HepG2 (cell line): Measurements from ENCODE around the gene IGFLR1. TPM values are rescaled to one million over a fixed set of nuclear protein-coding genes. Genes with fewer than 3 reads are reported as not detected.
A peak's percentile ranks its signal among the peaks of the same experiment; 100 is the strongest.

Source experiments
- ARHGAP35 ChIP-seq: sonication (generic); formaldehyde crosslinking; IDR thresholded peaks from 2 replicates; pipeline ENCODE4 v1.9.0; 2022; ENCODE audit warnings: mild to moderate bottlenecking, inconsistent platforms, moderate library complexity, missing genetic modification reagents, borderline replicate concordance
- BORCS8-MEF2B ChIP-seq: sonication (generic); formaldehyde crosslinking; IDR thresholded peaks from 2 replicates; pipeline ENCODE4 v1.8.0; 2022; ENCODE audit warnings: mild to moderate bottlenecking, missing genetic modification reagents
- CBX2 ChIP-seq, 2 experiments: fragments of 200-600 bp in 1 of 2; sonication (generic); formaldehyde crosslinking in 1 of 2; IDR thresholded peaks; 2 replicates each; pipeline versions ENCODE4 v1.7.0 to v1.8.1; 2018 to 2022; ENCODE audit warnings: low read depth in 2 of 2, low read length in 1 of 2, mild to moderate bottlenecking in 1 of 2, missing genetic modification reagents in 1 of 2
- FOXO4 ChIP-seq: sonication (generic); formaldehyde crosslinking; conservative IDR thresholded peaks from 2 replicates; pipeline ENCODE4 v1.8.1; 2023; ENCODE audit warnings: missing genetic modification reagents
- JARID2 ChIP-seq: sonication (generic); formaldehyde crosslinking; IDR thresholded peaks from 2 replicates; pipeline ENCODE4 v1.8.1; 2023; ENCODE audit warnings: missing genetic modification reagents, inconsistent platforms; ENCODE audit not compliant: insufficient replicate concordance
- JUND ChIP-seq: sonication (generic); formaldehyde crosslinking; IDR thresholded peaks from 2 replicates; pipeline ENCODE4 v1.8.0; 2022; ENCODE audit warnings: mild to moderate bottlenecking, missing genetic modification reagents
- MIXL1 ChIP-seq: IDR thresholded peaks from 2 replicates; pipeline ENCODE4 v1.6.1; 2016
- NCOA2 ChIP-seq: sonication (generic); formaldehyde crosslinking; IDR thresholded peaks from 2 replicates; pipeline ENCODE4 v1.8.0; 2022; ENCODE audit warnings: inconsistent platforms
- NCOR1 ChIP-seq: fragments of 200-600 bp; sonication (generic); IDR thresholded peaks from 2 replicates; pipeline ENCODE4 v1.7.0; 2017; ENCODE audit warnings: antibody characterized with exemption, low read length, borderline replicate concordance
- NFE2 ChIP-seq: sonication (generic); formaldehyde crosslinking; IDR thresholded peaks from 2 replicates; pipeline ENCODE4 v1.4.0; 2020; ENCODE audit warnings: missing genetic modification reagents
- NFKBIZ ChIP-seq: IDR thresholded peaks from 2 replicates; pipeline ENCODE4 v1.6.1; 2018; ENCODE audit warnings: missing genetic modification reagents, missing compliant biosample characterization
- NFRKB ChIP-seq: fragments of 450-650 bp; IDR thresholded peaks from 2 replicates; pipeline ENCODE4 v1.6.1; 2017
- ZBTB8A ChIP-seq: sonication (generic); formaldehyde crosslinking; IDR thresholded peaks from 2 replicates; pipeline ENCODE4 v1.4.0; 2020; ENCODE audit warnings: mild to moderate bottlenecking, low read depth, missing genetic modification reagents, borderline replicate concordance
- ZNF263 ChIP-seq: sonication (generic); formaldehyde crosslinking; IDR thresholded peaks from 2 replicates; pipeline ENCODE4 v1.4.0; 2020; ENCODE audit warnings: missing genetic modification reagents
- ZNF652 ChIP-seq: IDR thresholded peaks from 2 replicates; pipeline ENCODE4 v1.6.1; 2016; ENCODE audit warnings: low read depth, borderline replicate concordance
- ZNF891 ChIP-seq: sonication (generic); formaldehyde crosslinking; IDR thresholded peaks from 2 replicates; pipeline ENCODE4 v1.5.0; 2020; ENCODE audit warnings: mild to moderate bottlenecking, missing genetic modification reagents
- ZSCAN21 ChIP-seq: sonication (generic); formaldehyde crosslinking; IDR thresholded peaks from 2 replicates; pipeline ENCODE4 v1.8.0; 2022; ENCODE audit warnings: mild to moderate bottlenecking, missing genetic modification reagents, moderate library complexity, borderline replicate concordance
- polyA plus RNA-seq, 8 experiments: library from polyadenylated mRNA; depleted of rRNA in 3 of 8; stranded (reverse) in 7 of 8; unstranded in 1 of 8; fragments of >200 nt; fragmentation: Illumina TruSeq in 4 of 8; extraction: Trizol in 4 of 8; gene quantifications; 2 replicates each; pipeline versions ENCODE4 v1.2.1 to v1.2.3, GENCODE V29; 2011 to 2016; ENCODE audit warnings: low read depth in 4 of 8, missing spikeins in 1 of 8, mixed read lengths in 1 of 8; ENCODE audit not compliant: insufficient read depth in 1 of 8
- total RNA-seq, 5 experiments: library from RNA; depleted of rRNA; stranded (reverse); fragments of >200 nt; fragmentation: Illumina TruSeq; extraction: Trizol; gene quantifications; 2 replicates each; pipeline ENCODE4 v1.2.3, GENCODE V29; 2016; ENCODE audit warnings: low read depth in 1 of 5
- TF ChIP-seq, protein P1 (sequence below): IDR thresholded peaks from 2 replicates; pipeline ENCODE4 v1.6.1; 2012; ENCODE audit warnings: inconsistent platforms
- TF ChIP-seq, protein P2 (sequence below): sonication (generic); formaldehyde crosslinking; IDR thresholded peaks from 2 replicates; pipeline ENCODE4 v1.8.0; 2022; ENCODE audit warnings: missing genetic modification reagents, low read depth, mild to moderate bottlenecking, borderline replicate concordance
- TF ChIP-seq, protein P3 (sequence below): sonication (generic); formaldehyde crosslinking; IDR thresholded peaks from 2 replicates; pipeline ENCODE4 v1.8.0; 2022; ENCODE audit warnings: low read depth, missing genetic modification reagents
- TF ChIP-seq, protein P4 (sequence below): IDR thresholded peaks from 2 replicates; pipeline ENCODE4 v1.6.1; 2016
- TF ChIP-seq, protein P5 (sequence below): sonication (generic); formaldehyde crosslinking; IDR thresholded peaks from 2 replicates; pipeline ENCODE4 v1.4.0; 2020; ENCODE audit warnings: missing genetic modification reagents, borderline replicate concordance

The IGFLR1 gene
- total and polyA plus RNA-seq, 2 of the 13 experiments (the other 11 are each of a cell fraction or from before 2014, with no cell fraction given): 5.4 to 8.9 TPM

DNA sequence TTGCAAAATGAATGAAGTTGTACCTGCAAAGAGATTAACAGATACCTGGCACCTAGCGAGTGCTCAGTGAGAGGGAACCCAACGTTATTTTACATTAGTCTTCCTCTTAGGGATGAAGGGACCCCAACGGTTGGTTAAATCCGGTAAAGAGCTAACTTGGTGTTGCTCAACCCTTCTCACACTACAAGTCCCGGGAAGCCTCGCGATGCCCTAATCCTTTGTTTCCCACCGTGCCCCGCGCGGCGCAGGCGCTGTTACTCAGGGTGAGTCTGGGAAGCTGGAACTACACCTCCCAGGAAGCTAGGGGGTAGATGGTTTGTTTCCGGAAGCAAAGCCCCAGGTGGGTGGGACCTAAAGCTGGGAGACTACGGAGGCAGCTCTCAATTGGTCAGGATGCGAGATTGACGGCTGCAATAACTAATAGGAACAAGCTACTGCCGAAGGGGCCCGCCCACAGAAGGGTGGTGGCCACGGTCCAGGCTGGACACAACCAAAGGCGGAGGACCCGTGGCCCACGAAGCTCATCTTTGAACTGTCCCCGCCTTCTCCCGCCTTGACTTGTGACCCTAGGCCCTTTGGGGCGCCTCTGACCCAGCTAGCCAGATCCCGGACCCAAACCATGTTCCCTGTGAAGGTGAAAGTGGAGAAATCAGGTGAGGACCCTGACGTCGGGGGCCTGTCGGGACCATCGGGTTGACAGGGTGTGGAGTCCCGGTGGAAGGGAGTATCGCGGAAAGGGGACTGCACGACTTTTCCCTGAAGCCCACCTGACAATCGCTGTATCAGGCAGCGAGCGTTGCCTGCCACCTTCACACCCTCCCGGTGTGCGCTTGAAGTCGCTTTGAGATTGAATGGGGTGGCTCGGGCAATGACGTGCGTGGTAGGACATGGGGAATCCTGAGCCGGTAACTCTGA lies 6.1 kb upstream of the IGFLR1 start, which contains the start of gene LIN37 (continued):
- peak; percentile 23; the same call in 1 of the 2 replicates for TF ChIP-seq NCOR1
- TF ChIP-seq MIXL1 (CRISPR knock-in tag): peak; percentile 71; the same call in 1 of the 2 replicates
- no peak for TF ChIP-seq NFE2
- TF ChIP-seq NCOA2 (CRISPR knock-in tag): no peak; the same call in 1 of the 2 replicates
- peak; percentile 74 for TF ChIP-seq BORCS8-MEF2B (CRISPR knock-in tag)
- TF ChIP-seq, protein P1, sequence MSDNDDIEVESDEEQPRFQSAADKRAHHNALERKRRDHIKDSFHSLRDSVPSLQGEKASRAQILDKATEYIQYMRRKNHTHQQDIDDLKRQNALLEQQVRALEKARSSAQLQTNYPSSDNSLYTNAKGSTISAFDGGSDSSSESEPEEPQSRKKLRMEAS: 0 out of 2 replicates have a peak, but pooled peaks have one; percentile 70
- TF ChIP-seq ZNF652: peak; percentile 76; the same call in 1 of the 2 replicates
- TF ChIP-seq CBX2 (IDR thresholded peaks at IDR 0.05; ENCODE audit: low read depth, low read length): no peak
- TF ChIP-seq CBX2 (CRISPR knock-in tag; IDR thresholded peaks at IDR 0.05; ENCODE audit: low read depth): no peak
- no peak for TF ChIP-seq JUND (CRISPR knock-in tag)
- no peak for TF ChIP-seq NFRKB
- no peak for TF ChIP-seq JARID2 (CRISPR knock-in tag)
- TF ChIP-seq ARHGAP35 (CRISPR knock-in tag): peak; percentile 61; the same call in 1 of the 2 replicates
- TF ChIP-seq ZNF263: no peak
- TF ChIP-seq ZBTB8A (CRISPR knock-in tag): no peak
- TF ChIP-seq ZSCAN21: no peak
- no peak for TF ChIP-seq FOXO4 (CRISPR knock-in tag)
- TF ChIP-seq, protein P2, sequence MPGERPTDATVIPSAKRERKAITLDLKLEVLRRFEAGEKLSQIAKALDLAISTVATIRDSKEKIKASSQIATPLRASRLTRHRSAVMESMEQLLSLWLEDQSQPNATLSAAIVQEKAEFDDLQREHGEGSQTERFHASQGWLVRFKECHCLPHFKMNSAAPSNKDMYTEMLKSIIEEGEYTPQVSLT (CRISPR knock-in tag): no peak
- no peak; the same call in 1 of the 2 replicates for TF ChIP-seq ZNF891 (CRISPR knock-in tag)
- TF ChIP-seq, protein P3, sequence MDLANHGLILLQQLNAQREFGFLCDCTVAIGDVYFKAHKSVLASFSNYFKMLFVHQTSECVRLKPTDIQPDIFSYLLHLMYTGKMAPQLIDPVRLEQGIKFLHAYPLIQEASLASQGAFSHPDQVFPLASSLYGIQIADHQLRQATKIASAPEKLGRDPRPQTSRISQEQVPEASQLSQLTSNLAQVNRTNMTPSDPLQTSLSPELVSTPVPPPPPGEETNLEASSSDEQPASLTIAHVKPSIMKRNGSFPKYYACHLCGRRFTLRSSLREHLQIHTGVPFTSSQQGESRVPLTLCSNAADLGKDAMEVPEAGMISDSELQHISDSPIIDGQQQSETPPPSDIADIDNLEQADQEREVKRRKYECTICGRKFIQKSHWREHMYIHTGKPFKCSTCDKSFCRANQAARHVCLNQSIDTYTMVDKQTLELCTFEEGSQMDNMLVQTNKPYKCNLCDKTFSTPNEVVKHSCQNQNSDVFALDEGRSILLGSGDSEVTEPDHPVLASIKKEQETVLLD (CRISPR knock-in tag): no peak
- TF ChIP-seq, protein P4, sequence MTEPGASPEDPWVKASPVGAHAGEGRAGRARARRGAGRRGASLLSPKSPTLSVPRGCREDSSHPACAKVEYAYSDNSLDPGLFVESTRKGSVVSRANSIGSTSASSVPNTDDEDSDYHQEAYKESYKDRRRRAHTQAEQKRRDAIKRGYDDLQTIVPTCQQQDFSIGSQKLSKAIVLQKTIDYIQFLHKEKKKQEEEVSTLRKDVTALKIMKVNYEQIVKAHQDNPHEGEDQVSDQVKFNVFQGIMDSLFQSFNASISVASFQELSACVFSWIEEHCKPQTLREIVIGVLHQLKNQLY: no peak
- TF ChIP-seq, protein P5, sequence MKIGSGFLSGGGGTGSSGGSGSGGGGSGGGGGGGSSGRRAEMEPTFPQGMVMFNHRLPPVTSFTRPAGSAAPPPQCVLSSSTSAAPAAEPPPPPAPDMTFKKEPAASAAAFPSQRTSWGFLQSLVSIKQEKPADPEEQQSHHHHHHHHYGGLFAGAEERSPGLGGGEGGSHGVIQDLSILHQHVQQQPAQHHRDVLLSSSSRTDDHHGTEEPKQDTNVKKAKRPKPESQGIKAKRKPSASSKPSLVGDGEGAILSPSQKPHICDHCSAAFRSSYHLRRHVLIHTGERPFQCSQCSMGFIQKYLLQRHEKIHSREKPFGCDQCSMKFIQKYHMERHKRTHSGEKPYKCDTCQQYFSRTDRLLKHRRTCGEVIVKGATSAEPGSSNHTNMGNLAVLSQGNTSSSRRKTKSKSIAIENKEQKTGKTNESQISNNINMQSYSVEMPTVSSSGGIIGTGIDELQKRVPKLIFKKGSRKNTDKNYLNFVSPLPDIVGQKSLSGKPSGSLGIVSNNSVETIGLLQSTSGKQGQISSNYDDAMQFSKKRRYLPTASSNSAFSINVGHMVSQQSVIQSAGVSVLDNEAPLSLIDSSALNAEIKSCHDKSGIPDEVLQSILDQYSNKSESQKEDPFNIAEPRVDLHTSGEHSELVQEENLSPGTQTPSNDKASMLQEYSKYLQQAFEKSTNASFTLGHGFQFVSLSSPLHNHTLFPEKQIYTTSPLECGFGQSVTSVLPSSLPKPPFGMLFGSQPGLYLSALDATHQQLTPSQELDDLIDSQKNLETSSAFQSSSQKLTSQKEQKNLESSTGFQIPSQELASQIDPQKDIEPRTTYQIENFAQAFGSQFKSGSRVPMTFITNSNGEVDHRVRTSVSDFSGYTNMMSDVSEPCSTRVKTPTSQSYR (CRISPR knock-in tag): no peak
- no peak for TF ChIP-seq NFKBIZ (CRISPR knock-in tag)
